Smooth muscle cell of the coronary artery (primary cell): ENCODE results near the gene ELF2. TPM values are rescaled to one million over a fixed set of nuclear protein-coding genes. Genes with fewer than 3 reads are reported as not detected.

Source experiments
- total RNA-seq: library from RNA; depleted of rRNA; stranded (reverse); fragments of >200 nt; gene quantifications from 2 replicates; pipeline ENCODE4 v1.2.3, GENCODE V29; 2014; ENCODE audit warnings: low replicate concordance

ELF2 gene
- 32.8 and 50.5 TPM in 2 replicates for total RNA-seq

GRCh38 chr4:139177049-139177868, at the start of gene ELF2:
Gene ELF2 (minus strand): TSS chr4:139177218. CDS start chr4:139137701, 39,517 bp downstream.

GRCh38 chr4:139015269-139015947, 161.6 kb downstream of the ELF2 start, which contains the start of gene NOCT:
Gene NOCT (plus strand): TSS chr4:139015781. CDS start chr4:139015982, 201 bp downstream.

Other genes with a start within 250 kb of the ELF2 start
- gene NOCT, start 161.4 kb downstream of the ELF2 start, total RNA-seq = 8.2 and 56.2 TPM in 2 replicates
- 4.9 and 90.6 TPM in 2 replicates for gene MGARP, start 103.0 kb upstream of the ELF2 start, total RNA-seq
- gene NAA15, start 124.3 kb upstream of the ELF2 start, total RNA-seq = 14.2 and 21.9 TPM in 2 replicates
- gene NDUFC1, start 125.3 kb upstream of the ELF2 start, total RNA-seq = 31.2 and 77.0 TPM in 2 replicates